ENCODE measurements around the gene MDK. TPM values are rescaled to one million over a fixed set of nuclear protein-coding genes. Genes with fewer than 3 reads are reported as not detected.

The MDK gene
- polyA plus RNA-seq, 4 donors = 559 to 862 (median 739) TPM

GRCh38 chr11:46393231-46393616, 11.8 kb downstream of the MDK start:
- no peak for DNase-seq (ENCODE audit: low read depth in 4 of 4, low spot score in 3 of 4)

GRCh38 chr11:46393759-46394158, 12.3 kb downstream of the MDK start:
- no peak for DNase-seq (ENCODE audit: low read depth in 4 of 4, low spot score in 3 of 4)

DNA sequence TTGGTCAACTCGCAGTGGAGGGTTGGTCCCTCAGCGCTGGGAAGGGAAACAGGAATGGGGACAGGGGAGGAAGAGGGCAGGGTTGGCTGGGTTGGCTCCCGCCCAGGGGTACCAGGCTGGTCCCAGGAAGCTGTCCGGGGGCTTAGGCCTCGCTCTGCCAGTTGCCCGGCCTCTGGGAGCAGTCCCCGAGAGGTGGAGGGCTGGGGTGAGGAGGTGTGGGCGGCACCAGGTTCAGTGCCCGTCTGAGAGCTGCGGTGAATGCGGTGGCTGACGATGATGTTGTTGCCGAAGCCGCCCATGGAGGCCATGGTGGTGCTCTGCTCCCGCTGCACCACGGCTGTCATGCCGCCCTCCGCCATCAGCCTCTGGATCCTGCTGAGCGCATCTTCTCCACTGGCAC, 16.1 kb downstream of the MDK start:
- DNase-seq (ENCODE audit: low read depth in 4 of 4, low spot score in 3 of 4) = no peak

DNA sequence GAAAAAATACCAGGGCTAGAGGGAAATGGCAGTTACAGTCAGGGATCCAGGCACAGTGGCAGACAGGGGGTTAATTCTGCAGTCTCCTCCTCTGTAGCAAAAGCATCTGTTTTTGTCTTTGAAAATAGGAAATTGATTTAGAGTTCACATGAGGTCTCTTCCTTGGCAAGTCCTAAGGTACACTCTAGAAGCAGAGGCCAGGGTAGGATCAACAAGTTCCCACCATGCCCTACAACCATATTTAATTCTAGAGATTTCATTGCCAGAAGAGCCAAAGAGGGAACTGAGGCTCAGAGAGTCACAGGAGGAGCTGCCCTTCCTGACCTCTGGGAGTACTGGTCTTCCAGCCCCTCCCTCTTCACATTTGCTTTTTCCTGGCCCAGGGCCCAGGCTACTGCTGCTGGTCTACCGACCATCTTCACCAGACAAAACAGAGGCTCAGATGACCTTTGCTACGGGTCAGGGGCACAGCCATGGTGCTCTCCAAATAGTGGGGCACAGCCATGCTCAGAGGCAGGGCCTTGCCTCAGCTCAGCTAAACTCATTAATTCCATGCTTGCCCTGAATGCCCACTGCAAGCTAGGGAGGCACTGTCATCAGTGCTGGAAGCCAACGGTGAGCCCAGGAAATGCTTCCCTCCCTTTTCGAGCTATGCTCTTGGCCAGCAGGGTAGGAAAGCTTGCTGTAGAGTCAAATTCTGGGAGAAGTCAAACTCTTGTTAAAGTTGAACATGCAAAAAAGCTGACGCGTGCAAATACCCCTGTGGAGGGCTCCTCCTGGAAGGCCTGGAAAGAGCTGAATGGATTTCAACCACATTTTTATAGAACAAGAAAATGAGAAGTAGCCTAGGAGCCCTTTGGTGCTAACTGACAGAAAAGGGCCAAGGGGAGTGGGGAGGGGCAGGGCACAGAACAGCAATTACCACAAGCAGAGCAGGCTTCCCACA, 21.8 kb downstream of the MDK start:
- DNase-seq (ENCODE audit: low read depth in 4 of 4, low spot score in 3 of 4) = no peak

GRCh38 chr11:46404476-46405017, 23.1 kb downstream of the MDK start:
- no peak for DNase-seq (ENCODE audit: low read depth in 4 of 4, low spot score in 3 of 4)

DNA sequence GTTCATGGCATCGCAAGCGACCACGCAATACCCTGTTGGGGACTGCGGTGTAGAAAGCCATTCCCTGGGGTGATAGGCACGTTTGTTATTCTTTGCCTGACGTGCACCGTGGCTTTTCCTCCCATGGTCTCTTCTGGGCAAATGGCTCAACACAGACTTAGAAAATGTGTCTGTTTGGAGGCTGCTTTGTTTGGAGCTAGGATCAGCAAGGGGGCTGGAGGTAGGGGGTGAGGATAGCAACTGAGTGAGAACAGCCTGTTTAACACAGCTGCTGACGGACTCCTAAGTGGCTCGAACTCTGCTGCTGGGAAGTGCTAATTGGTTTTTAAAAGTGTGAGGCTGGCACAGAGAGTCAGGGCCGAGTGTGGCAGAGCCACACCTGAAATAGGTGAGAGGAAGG, 26.2 kb downstream of the MDK start:
- no peak for DNase-seq (ENCODE audit: low read depth in 4 of 4, low spot score in 3 of 4)

- no peak for DNase-seq (ENCODE audit: low read depth in 4 of 4, low spot score in 3 of 4)
Observed at GRCh38 chr11:46408407-46408986, 27.0 kb downstream of the MDK start.

DNA sequence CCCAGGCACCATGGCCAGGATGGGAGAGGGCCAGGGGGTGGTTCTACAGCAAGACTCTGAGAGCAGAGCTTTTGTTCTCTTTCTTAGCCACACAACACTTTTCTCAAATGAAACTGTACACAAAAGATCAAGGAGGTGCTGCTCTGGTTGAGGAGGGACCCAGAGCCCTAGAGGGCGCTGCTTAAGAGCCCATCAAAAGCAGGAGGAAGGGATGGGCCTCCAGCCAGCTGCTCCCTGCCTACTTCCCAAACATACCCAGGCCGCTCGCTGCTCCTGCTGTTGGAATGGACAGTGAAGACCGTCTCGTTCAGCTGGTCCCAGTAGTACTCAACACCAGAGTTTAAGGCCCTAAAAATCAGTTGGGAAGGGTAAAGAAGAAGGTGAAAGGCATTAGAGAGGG, 28.6 kb downstream of the MDK start:
- no peak for DNase-seq (ENCODE audit: low read depth in 4 of 4, low spot score in 3 of 4)

DNA sequence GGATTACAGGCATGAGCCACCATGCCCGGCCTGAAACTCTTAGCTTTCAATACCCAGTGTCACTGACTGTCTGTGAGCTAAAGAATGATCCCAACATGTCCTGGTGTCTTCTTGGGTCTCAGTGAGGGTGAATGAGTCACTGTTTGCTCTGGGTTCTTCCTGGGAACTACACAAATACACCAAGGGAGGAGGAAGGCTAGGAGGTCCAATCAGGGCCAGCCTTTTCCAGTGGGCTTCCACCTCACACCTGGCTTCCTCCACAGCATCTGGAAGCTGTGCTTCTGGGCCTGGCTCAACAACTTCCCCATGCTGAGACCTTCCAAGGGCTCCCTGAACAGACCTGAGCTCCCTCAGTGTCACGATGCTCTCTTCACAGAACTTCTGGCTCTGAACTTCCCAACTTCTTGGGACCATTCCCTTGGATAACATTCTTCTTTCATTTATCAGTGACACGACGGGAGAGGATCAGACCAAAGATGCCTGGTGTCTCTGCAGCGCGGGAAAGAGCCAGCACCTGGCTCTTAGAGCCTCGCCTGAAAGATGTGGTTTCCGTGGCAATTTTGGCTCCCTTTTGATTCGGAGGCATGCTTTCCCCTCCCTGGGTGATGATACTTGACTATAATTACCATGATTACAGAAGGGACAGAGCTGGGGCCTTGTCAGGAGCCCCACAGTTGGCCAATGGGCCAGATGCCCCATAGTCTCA, 32.4 kb downstream of the MDK start:
- no peak for DNase-seq (ENCODE audit: low read depth in 4 of 4, low spot score in 3 of 4)

DNA sequence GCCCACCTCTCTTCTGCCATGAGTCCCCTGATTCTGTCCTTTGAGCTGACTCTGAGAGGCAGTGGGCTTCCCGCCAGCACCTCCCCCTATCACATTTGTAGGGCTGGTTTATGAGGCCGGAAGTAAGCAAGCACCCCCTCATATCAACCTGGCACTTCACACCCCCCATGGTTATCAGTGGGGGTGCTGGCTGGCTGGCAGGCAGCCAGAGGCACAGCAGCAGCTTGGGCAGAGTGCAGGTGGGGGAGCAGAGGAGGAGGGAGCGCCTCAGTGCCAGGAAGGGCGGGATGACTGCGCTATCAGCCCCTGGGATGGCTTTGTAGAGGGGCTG, 33.0 kb downstream of the MDK start:
- no peak for DNase-seq (ENCODE audit: low read depth in 4 of 4, low spot score in 3 of 4)

DNA sequence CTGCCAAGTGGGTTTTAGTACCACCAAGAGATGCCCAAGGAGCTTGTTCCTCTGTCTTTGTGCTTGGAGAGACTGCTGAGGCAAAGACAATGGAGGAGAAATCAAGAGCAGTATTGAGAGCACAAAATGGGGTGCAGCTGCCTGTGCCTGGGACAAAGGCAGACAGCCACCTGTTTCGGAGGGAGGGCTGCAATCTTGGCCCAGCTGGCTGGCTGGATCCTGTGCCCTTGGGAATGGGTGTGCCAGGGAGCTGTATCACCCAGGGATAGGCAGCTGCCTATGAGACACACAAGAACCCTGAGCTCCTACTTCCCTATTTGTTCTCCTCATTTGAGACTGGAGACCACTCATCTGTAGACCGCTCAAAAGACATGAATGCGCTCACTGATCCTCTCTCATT, 33.4 kb downstream of the MDK start:
- no peak for DNase-seq (ENCODE audit: low read depth in 4 of 4, low spot score in 3 of 4)

- no peak for DNase-seq (ENCODE audit: low read depth in 4 of 4, low spot score in 3 of 4)
Observed at GRCh38 chr11:46417711-46418110, 36.2 kb downstream of the MDK start.

DNA sequence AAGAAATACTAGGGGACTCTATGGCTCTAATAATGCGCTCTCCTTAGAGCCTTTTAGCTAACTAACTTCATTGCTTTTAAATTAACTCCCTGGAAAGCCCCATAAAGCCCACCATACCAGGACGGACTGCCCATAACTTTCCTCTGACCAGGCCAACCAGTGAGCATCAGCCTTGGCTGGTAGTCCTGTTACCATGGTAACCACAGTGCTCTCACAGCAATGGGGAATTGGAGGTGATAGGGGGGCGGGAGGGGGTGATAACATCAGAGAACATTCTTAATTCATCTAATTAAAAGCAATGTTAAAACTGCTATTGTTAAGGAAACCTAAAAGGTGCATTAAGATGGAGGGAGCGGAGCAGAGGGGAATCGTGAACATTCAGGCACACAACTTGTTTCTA, 37.3 kb downstream of the MDK start:
- DNase-seq (ENCODE audit: low read depth in 4 of 4, low spot score in 3 of 4) = no peak

DNA sequence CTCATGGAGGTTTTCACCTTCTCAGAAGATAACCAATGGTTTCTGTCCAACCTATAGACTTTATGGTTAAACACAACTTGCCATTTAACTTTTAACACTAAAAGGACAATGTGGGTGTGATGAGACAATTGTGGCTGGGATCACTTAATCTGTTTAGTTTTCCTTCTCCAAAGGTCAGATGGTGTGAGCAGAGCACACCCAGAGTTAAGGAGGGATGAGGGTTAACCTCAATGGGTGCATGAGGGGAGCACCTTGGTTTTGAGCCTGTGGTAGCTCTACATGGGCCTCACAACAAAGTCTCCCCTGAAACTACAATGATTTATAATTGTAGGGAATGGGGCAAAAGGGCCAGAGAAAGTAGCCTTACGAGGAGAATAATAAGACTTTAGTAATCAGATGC, 39.0 kb downstream of the MDK start:
- no peak for DNase-seq (ENCODE audit: low read depth in 4 of 4, low spot score in 3 of 4)

- no peak for DNase-seq (ENCODE audit: low read depth in 4 of 4, low spot score in 3 of 4)
Observed at GRCh38 chr11:46421257-46421880, 39.9 kb downstream of the MDK start.

GRCh38 chr11:46422588-46422987, 41.1 kb downstream of the MDK start:
- DNase-seq (ENCODE audit: low read depth in 4 of 4, low spot score in 3 of 4) = no peak

GRCh38 chr11:46426233-46426991, 44.9 kb downstream of the MDK start:
- DNase-seq (ENCODE audit: low read depth in 4 of 4, low spot score in 3 of 4) = no peak

DNA sequence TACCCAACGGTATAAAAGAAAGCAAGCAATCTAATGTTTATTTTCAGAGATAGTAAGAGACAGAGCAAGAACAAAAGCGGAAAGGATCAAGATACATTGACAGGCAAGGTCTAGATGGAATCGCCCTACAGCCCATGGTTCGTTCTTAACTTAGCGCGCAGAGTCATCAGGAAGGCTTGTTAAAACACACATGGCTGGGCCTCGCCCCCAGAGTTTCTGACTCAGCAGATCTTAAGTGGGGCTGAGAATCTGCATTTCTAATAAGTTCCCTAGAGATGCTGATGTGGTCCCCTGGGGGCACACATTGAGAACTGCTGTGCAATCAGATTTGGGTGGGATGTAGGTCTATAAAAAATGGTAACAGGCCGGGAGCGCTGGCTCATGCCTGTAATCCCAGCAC, 45.9 kb downstream of the MDK start:
- no peak for DNase-seq (ENCODE audit: low read depth in 4 of 4, low spot score in 3 of 4)

- DNase-seq (ENCODE audit: low read depth in 4 of 4, low spot score in 3 of 4) = no peak
Observed at GRCh38 chr11:46429717-46430116, 48.2 kb downstream of the MDK start.

- no peak for DNase-seq (ENCODE audit: low read depth in 4 of 4, low spot score in 3 of 4)
Observed at GRCh38 chr11:46431211-46431610, 49.7 kb downstream of the MDK start.

All from left renal pelvis (tissue), 4 donors.